LoVo (cell line): Measurements from ENCODE around the gene THBS2.
"Not testable (repeated sequence)": the region's sequence is repeated elsewhere in the genome, so short reads cannot be mapped to it uniquely, and the experiment has no call there.

ENCODE experiments used
- DNase-seq: peaks from one replicate; pipeline ENCODE4 v3.0.0-alpha.2; 2016; ENCODE audit warnings: low spot score

THBS2 gene

DNA sequence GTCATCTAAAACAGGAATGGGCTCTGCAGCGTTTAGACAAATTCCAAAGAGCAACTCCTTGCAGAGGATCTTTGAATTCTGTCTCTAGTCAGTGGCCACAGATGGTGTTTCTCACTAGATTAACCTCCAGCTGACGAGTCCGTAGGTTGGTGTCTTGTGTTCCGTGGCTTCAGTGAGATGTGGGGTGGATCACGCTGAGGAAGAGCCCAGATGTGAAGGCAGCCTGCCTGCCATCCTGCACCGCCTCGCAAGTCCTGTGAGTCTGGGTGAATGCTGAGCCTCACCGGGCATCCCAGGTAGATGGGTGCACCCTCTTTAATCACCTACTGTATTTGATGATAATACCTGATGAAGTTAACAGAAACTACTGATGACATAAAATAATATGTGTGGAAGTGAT, 70.4 kb downstream of the THBS2 start:
- no peak for DNase-seq

- not testable (repeated sequence) for DNase-seq
Measured at GRCh38 chr6:169179831-169180230, 73.8 kb downstream of the THBS2 start.

DNA sequence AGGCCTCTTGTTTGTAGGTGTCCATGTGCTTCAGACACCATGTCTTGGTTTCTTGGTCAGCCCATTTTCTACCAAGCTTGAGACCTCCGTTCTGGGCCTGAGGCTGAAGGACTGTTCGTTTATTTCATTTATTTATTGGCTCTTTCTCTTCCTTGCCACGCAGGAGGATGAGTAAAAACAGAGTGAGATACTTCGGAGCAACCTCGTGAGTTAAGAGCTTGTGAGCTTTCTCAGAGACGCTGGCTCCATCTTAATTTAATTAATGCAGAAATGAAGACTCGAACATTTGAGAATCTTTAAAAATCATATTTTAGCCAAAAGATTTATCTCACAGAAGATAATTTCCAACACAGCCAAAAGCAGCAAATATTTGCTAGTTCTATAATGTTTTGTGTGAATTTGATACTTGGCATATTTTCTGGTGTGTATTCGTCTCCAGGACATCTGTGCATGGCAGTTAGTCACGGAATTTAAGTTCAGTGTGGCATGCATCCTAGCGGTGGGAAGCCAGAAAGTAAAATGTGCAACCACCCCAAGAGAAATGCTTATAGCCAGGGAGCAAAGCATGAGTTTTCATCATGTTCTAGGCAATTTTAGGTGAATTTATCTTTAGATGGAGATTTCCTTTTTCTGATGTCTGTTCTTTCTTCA, 76.0 kb downstream of the THBS2 start:
- DNase-seq: no peak

DNA sequence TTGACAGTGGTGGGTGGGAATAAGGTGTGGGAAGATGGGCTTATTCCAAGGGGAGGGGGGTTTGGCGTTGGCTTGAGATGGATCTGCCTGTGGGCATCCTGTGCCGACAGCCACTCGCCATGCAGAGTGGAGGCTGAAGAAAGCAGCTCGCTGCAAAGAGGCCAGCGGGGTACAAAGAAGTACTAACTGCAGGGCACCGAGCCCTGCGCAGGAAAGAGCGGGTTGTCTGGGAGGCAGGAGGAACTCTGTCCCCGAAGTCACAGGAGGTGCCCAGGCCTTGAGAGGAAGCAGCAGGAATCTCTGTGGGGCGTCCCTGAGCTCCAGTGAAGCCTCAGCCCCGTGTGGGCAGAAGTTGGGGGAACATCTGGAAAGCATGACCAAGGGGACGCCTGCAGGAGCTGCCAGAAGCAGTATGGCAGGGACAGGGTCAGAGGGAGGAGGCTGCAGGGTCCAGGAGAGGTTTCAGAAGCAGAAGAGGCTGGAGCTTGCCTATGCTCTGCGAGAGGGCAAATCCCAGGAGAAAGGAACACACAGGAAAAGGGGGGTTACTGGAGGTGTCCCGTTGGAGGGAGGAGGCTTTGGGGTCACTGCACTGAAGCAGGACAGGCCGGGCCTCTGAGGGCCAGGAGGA, 77.2 kb downstream of the THBS2 start:
- DNase-seq: no peak

DNA sequence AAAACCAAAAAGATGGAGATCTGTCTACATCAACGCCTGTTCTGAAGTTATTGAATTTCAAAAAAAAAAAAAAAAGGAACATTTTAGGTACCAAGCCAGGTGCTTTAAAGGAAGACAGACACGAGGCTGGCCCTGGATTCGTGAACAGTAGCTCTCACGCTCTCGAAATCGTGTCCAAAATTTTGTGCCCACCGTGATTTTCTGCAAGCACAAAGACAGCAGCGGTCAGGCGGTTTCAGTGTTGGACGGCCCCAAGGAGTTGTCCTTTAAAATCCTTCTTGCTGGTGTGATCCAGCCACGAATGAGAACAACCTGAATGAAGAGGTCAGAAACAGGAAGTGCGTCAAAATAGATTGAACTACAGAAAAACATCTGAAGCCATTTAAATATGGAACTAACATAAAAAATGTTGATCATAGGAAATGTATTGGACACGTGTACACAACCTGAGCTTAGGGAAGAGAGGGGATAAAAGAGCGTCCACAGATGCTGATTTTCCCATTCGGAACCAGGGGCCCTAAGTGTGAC, 78.2 kb downstream of the THBS2 start:
- no peak for DNase-seq

DNA sequence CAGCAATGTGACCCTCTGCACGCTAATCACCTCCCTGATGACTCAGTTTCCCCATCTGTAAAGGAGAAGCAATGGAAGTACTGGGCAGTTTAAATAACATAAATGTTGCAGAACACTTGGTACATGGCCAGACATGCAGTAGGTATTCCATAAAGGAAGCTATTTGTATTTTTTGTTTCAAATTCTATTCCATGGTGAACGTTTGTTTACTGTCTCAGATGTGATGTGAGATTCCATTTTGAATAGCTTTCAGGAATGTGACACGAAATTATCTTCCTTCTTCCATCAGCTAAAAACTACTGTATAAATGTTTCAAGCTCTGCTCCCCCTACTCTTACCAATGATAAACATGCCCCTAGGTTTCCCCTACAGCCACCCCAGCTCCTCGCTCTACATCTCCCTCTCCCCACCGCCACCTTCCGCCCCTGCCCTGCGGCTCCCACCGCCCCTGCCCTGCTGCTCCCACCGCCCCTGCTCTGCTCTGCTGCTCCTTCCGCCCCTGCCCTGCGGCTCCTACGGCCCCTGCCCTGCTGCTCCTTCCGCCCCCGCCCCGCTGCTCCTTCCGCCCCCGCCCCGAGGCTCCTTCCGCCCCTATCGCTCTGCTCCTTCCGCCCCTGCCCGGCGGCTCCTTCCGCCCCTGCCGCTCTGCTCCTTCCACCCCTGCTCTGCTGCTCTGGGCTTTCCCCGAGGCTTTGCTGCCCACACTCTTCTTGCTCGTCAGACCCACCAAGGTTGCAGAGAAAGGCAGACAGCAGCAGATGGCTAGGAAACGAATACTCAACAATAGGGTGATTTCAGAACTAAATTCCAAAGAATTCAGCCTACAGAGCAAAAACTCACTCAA, 78.9 kb downstream of the THBS2 start:
- no peak for DNase-seq

DNA sequence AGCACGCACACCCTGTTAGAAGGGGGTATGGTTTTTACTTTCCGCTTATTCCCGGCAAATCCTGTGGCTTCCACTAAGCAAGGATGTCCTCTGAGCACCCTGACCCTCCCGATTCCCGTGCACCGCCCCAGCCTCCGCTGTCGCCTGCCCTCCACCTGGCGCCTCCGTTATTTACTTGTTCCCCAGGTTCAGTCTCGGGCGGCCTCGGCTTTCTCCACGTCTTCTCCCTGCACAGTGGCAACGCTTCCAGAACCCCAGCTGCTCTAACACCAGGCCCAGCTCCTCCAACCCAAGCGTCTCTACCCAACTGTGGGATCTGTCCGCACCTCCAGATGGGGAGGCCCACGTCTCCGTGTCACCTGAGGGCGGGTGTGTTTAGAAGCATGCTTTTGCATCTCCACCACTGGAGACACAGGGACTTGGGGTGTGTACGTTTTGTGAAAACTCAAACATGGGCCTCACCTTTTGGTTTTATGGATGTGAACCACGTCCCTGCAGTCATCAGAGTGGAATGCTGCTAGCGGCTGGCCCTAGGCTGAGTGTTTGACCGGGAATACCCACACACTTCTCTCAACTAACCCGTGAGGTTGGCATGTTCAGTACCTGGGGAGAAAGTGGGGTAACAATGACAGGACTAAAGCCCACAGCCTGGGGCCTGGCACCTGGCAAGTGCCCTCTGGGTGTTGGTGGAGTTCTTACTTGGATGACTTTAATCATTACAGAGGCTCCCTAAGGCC, 79.9 kb downstream of the THBS2 start:
- no peak for DNase-seq

DNA sequence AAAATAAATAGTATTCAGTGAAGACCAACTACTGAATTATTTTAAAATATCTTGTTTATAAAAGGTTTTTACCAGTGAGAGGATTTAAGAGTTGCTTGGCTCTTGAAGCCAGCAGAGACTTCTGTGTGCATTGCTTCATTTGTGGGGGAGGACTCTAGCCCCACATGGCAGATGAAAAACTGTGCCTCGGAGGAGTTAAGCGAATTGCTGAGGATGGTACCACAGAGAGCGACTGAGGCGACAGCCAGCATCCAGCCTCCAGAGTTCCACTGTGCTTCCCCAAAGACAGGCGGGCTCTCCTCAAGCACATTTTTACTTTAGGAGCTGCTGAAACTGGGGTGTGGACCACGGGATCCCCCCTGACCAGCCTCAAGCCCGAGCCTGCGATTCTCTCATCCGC, 80.7 kb downstream of the THBS2 start:
- DNase-seq: no peak

GRCh38 chr6:169172456-169172855, 81.2 kb downstream of the THBS2 start:
- DNase-seq: no peak

DNA sequence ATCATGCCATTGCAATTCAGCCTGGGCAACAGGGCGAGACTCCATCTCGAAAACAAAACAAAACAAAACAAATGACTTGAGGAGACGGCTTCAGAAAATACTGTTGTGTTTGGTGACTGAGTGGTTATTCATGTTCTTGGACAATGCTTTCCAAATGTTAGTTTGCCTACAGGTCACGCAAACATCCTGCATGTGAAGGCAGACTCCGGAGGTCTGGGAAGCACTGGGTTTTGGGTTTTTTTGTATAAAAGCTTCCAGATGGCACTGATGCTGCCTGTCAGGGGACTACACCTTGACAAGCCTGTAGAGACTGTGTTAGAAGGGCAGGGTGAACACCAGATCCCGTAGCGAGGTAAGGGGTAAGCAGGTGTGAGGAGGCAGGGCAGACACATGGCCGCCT, 81.7 kb downstream of the THBS2 start:
- no peak for DNase-seq

DNA sequence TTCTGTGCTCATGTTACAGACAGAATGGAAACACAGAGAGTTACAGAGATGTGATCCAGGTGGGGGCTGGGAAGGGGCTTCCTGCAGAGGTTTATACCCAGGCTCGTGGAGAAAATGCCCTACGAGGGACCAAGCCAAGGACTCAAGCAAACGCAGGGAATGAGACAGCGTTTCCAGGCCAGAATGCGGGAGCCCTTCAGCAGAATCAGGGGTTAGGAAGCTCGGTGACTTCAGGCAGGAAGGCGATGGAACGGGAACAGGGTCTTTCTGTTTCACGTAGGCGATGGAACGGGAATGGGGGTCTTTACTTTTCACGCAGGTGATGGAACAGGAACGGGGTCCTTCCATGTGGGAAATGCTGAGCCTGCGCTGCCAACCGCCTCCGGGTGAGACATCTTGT, 82.6 kb downstream of the THBS2 start:
- DNase-seq: no peak

DNA sequence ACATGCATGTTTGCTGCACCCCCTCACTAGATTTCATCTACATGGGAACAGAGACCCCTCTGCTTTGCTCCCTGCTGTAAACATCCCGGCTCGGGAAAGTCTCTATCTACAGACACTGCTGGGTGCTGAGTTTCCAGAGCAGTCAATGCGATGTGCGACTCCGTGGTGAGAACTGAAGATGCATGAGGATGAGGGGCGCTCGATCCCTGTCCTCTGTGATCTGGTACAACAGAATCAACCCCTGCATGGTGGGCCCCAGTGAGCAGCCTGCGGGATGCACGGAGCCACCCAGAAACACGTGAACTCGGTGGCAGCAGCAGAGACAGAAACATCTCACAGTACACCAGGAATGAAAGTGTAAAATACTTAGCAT, 83.1 kb downstream of the THBS2 start:
- DNase-seq: no peak

DNA sequence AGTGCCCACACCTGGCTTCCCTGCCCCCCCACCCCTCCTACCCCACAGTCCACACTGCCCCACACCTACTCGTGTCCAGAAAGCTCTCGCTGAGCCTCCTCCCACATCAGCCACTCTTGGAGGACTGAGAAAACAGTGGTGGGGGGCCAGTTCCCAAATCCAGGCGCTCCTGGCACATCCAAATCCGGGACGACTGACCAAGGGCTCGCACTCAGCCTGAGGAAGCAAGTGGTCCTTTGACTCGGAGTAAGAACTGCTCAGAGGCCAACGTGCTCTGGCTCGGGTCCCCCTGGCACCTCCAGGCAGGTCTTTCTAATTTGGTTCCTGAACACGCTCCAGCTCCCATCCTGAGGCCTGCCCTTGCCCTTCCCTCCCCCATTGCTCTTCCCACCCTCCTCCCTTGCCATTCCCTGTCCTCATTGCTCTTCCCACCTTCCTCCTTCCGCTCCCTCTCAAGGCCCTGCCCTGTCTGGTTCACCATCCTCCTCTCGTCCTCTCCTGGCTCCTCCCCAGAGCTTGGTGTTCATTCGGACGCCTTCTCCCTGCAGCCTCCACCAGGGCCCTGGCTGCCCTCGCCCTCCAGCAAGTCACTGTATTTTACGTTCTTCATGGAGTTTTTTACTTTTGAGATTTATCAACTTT, 83.6 kb downstream of the THBS2 start:
- DNase-seq: no peak

- DNase-seq: no peak
Measured at GRCh38 chr6:169169375-169169774, 84.3 kb downstream of the THBS2 start.

GRCh38 chr6:169168706-169169105, 84.9 kb downstream of the THBS2 start:
- no peak for DNase-seq

DNA sequence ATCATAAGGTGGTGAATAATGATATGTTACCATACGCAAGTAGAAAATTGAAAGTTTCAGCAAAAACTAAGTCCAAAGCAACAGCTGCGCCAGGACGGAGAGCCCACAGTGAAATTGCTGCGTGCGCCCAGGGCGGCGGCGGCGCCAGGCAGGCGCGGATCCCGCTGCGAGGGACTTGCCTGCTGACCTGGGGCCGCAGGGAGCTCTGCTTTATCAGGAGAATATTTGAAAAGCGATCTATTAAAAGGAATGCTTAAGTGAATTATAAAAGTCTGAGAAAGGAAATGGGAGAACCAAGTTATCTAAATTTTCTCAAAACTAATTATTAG, 85.4 kb downstream of the THBS2 start:
- DNase-seq: no peak

DNA sequence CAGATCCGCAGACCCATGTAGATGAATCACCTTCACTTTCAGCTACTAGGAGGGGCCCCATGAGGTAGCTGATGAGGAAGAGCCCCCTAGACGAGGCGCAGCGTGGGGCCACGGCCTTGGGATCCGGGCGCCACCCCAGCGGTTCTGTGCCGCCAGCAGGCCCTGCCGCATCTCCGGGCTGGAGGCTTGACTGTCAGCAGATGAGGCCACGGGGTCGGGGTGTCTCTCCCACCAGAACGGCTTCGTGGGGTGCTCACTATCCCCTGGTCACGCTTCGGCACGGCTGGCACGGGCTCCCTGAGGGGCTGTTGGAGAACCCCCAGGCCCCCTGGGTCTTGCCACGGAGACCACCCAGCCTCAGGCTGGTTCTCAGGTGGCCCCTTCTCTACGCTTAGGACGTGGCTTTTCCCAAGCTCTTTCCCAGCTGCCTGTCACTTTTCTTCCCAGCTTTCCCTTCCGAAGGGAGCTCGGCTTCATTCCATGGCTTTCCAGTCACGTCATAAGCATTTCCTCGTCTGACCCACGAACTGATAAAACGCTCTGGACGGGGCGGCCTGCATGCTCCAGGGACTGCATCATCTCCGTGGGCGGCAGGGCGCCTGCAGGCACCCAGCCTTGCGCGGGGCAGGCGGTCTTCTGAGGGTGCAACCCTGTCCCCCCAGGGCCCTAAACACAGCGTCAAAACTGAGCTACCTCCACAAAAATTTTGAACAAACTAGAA, 85.9 kb downstream of the THBS2 start:
- DNase-seq: no peak

GRCh38 chr6:169166896-169167580, 86.6 kb downstream of the THBS2 start:
- no peak for DNase-seq
